Endothelial cell of umbilical vein (primary cell): Measurements from ENCODE around the gene UGT8.

Experiments
- EZH2 ChIP-seq: IDR thresholded peaks from 2 replicates; pipeline ENCODE4 v1.6.1; 2012; ENCODE audit warnings: borderline replicate concordance, low read depth, mild to moderate bottlenecking, moderate library complexity, low read length, inconsistent platforms; ENCODE audit not compliant: severe bottlenecking
- GATA2 ChIP-seq: IDR thresholded peaks from 2 replicates; pipeline ENCODE4 v1.7.0; 2011; ENCODE audit warnings: low read depth, mild to moderate bottlenecking, moderate library complexity, mixed read lengths, low read length; ENCODE audit not compliant: insufficient read length, insufficient read depth
- JUN ChIP-seq: IDR thresholded peaks from 2 replicates; pipeline ENCODE4 v1.6.1; 2011; ENCODE audit warnings: borderline replicate concordance, low read depth; ENCODE audit not compliant: insufficient read length, insufficient read depth
- MAX ChIP-seq: IDR thresholded peaks from 2 replicates; pipeline ENCODE4 v1.6.1; 2011; ENCODE audit not compliant: insufficient read depth, insufficient read length
- POLR2AphosphoS5 ChIP-seq: IDR thresholded peaks from 2 replicates; pipeline ENCODE4 v1.6.1; 2012; ENCODE audit warnings: low read depth, mild to moderate bottlenecking, control low read depth, low read length, moderate library complexity; ENCODE audit not compliant: insufficient read depth
- TF ChIP-seq, protein P1 (sequence below), 2 donors: IDR thresholded peaks; 1 replicate in 1 of 2; 2 replicates in 1 of 2; pipeline ENCODE4 v1.5.1; 2011; ENCODE audit warnings: low read length in 2 of 2, mild to moderate bottlenecking in 2 of 2, moderate library complexity in 2 of 2, control low read depth in 1 of 2, inconsistent platforms in 1 of 2, low read depth in 1 of 2; ENCODE audit not compliant: insufficient read depth in 1 of 2; ENCODE audit errors: extremely low read depth in 1 of 2

DNA sequence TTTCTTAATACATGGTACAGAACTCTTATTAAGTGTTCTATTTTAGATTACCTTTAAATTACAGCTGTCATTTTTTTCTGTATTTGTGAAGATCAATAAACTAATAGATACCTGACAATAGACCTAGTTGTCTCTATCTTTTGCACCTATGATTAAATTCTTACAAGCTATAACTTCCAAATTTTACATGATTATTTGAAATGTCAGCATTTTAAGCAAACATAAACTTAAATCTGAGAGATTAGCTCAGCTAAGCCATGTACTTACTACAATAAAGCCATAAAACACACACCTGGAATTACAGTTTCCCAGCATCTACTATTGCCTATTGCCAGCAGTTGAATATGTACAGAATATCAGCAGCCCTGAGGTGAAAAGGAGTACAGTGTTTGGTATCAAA, 118.8 kb downstream of the UGT8 start:
- TF ChIP-seq MAX (no peak), POLR2AphosphoS5 (no peak), EZH2 (no peak), JUN (no peak), GATA2 (no peak)
- TF ChIP-seq, protein P1, sequence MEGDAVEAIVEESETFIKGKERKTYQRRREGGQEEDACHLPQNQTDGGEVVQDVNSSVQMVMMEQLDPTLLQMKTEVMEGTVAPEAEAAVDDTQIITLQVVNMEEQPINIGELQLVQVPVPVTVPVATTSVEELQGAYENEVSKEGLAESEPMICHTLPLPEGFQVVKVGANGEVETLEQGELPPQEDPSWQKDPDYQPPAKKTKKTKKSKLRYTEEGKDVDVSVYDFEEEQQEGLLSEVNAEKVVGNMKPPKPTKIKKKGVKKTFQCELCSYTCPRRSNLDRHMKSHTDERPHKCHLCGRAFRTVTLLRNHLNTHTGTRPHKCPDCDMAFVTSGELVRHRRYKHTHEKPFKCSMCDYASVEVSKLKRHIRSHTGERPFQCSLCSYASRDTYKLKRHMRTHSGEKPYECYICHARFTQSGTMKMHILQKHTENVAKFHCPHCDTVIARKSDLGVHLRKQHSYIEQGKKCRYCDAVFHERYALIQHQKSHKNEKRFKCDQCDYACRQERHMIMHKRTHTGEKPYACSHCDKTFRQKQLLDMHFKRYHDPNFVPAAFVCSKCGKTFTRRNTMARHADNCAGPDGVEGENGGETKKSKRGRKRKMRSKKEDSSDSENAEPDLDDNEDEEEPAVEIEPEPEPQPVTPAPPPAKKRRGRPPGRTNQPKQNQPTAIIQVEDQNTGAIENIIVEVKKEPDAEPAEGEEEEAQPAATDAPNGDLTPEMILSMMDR (IDR thresholded peaks at IDR 0.05; ENCODE audit: extremely low read depth in 1 of 2, insufficient read depth in 1 of 2, low read depth in 1 of 2, low read length in 2 of 2), result no peak
